ENCODE results near the gene ATF4.

ATF4 gene

DNA sequence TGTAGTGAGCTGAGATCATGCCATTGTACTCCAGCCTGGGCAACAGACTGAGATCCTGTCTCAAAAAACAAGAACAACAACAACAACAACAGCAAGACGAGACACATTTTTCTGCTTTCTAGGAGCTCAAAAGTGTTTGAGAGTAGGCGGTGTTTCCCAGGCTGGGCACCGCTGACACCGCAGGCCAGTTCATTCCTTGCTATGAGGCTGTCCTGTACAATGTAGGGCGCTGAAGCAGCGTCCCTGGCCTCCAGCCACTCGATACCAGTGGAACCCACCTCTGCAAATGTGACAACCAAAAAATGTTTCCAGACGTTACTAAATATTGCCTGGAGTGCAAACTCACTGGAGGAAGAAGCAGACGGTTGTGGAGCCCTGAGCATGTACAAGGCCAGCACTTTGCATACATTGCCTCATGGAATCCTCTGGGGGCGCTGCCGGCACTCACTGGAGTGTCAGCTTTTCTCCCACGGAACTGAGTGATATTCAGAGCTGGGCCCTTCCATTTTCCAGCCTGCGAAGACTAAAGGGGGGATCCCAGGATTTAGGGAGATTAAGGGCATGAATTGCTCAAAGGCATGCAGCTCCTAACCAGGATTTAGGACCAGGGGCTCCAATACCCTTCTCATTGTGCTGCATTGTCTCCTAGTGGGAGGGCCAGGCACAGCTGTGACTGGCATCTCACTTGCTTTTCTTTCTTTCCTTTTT, 24.1 kb upstream of the ATF4 start:
- TF ChIP-seq, protein P1, sequence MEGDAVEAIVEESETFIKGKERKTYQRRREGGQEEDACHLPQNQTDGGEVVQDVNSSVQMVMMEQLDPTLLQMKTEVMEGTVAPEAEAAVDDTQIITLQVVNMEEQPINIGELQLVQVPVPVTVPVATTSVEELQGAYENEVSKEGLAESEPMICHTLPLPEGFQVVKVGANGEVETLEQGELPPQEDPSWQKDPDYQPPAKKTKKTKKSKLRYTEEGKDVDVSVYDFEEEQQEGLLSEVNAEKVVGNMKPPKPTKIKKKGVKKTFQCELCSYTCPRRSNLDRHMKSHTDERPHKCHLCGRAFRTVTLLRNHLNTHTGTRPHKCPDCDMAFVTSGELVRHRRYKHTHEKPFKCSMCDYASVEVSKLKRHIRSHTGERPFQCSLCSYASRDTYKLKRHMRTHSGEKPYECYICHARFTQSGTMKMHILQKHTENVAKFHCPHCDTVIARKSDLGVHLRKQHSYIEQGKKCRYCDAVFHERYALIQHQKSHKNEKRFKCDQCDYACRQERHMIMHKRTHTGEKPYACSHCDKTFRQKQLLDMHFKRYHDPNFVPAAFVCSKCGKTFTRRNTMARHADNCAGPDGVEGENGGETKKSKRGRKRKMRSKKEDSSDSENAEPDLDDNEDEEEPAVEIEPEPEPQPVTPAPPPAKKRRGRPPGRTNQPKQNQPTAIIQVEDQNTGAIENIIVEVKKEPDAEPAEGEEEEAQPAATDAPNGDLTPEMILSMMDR (IDR thresholded peaks at IDR 0.05; ENCODE audit: low read depth, low read length) = peak; percentile 73

GRCh38 chr22:39497429-39497828, 22.9 kb upstream of the ATF4 start:
- TF ChIP-seq, protein P1 (IDR thresholded peaks at IDR 0.05; ENCODE audit: low read depth, low read length) = no peak
- H3K4me3 ChIP-seq (ENCODE audit: low read depth, low read length) = no peak overlapping the region

More for the DNA sequence above, 24.1 kb upstream of the ATF4 start:
- no peak overlapping the region for H3K4me3 ChIP-seq (ENCODE audit: low read depth, low read length)

DNA sequence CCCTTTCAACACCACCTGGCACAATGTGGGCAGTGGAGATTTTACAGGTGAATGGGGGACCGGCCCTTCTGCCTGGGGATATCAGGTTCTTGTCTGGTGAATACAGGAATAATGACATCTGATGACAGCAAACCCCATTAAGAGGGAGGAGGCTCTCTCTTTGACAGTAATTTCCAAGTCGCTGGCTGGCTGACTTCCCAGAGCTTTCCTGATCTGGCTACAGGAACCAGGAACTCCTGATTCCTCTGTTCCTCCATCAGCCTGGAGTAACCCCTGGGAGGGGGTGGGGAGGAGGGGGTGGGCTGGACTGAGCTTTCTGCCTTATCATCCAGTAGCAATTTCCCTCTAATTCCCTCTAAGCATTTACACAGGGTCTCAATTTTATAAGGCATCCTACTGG, 22.0 kb upstream of the ATF4 start:
- TF ChIP-seq, protein P1 (IDR thresholded peaks at IDR 0.05; ENCODE audit: low read depth, low read length) = no peak
- H3K4me3 ChIP-seq (ENCODE audit: low read depth, low read length) = no peak overlapping the region

DNA sequence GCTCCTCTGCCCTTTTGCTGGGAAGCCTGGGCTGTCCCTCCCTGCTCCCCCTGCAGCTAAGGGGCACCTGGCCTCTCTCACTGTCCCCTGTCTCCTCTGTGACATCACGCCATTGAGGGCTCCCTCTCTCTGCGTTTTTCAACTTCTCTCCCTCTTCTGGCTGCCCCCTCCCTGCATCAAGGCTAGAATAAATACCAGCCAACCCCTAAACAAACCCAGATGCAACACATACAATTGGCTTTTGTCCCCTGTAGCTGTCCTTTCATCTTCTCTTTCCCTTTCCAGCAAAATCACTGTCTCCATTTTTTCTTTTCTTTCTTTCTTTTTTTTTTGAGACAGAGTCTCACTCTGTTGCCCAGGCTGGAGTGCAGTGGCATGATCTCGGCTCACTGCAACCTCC, 21.6 kb upstream of the ATF4 start:
- H3K4me3 ChIP-seq (ENCODE audit: low read depth, low read length) = no peak overlapping the region
- TF ChIP-seq, protein P1 (IDR thresholded peaks at IDR 0.05; ENCODE audit: low read depth, low read length) = no peak

- no peak overlapping the region for H3K4me3 ChIP-seq (ENCODE audit: low read depth, low read length)
- TF ChIP-seq, protein P1 (IDR thresholded peaks at IDR 0.05; ENCODE audit: low read depth, low read length) = no peak
Measured at GRCh38 chr22:39500101-39500500, 20.3 kb upstream of the ATF4 start.

- TF ChIP-seq, protein P1 (IDR thresholded peaks at IDR 0.05; ENCODE audit: low read depth, low read length) = no peak
- peak overlapping the region; percentile 72 for H3K4me3 ChIP-seq (ENCODE audit: low read depth, low read length)
Measured at GRCh38 chr22:39501644-39502108, 18.7 kb upstream of the ATF4 start.

GRCh38 chr22:39502109-39502788, 18.1 kb upstream of the ATF4 start, which contains the start of gene MIEF1:
TSS of gene MIEF1 (plus strand) at chr22:39502290. CDS start at chr22:39511295, 9,005 bp downstream.
- TF ChIP-seq, protein P1 (IDR thresholded peaks at IDR 0.05; ENCODE audit: low read depth, low read length) = no peak
- peak within 1 kb of the TSS; percentile 72 for H3K4me3 ChIP-seq (ENCODE audit: low read depth, low read length)
